GM12878 (cell line): Measurements from ENCODE around the gene ULBP1. TPM values are rescaled to one million over a fixed set of nuclear protein-coding genes. Genes with fewer than 3 reads are reported as not detected.

Experiments used
- ATF7 ChIP-seq: fragments of 450-650 bp; IDR thresholded peaks from 2 replicates; pipeline ENCODE4 v1.6.1; 2016; ENCODE audit warnings: low read depth, mild to moderate bottlenecking
- CTCF ChIP-seq, 3 experiments: IDR thresholded peaks in 2 of 3; conservative IDR thresholded peaks in 1 of 3; 2 replicates each; pipeline ENCODE4 v1.5.1; 2011; ENCODE audit warnings: low read depth in 3 of 3, low read length in 3 of 3, mild to moderate bottlenecking in 3 of 3, control low read depth in 2 of 3, moderate library complexity in 2 of 3, inconsistent platforms in 1 of 3, mixed read lengths in 1 of 3; ENCODE audit not compliant: control insufficient read depth in 2 of 3, insufficient read depth in 1 of 3; ENCODE audit errors: extremely low read depth in 1 of 3
- DPF2 ChIP-seq: fragments of 450-650 bp; IDR thresholded peaks from 2 replicates; pipeline ENCODE4 v1.6.1; 2017; ENCODE audit warnings: mild to moderate bottlenecking
- E4F1 ChIP-seq: fragments of 450-650 bp; IDR thresholded peaks from 2 replicates; pipeline ENCODE4 v1.6.1; 2018; ENCODE audit warnings: borderline replicate concordance, mild to moderate bottlenecking; ENCODE audit not compliant: partially characterized antibody
- FOS ChIP-seq: IDR thresholded peaks from 3 replicates; pipeline ENCODE4 v1.6.1; 2011; ENCODE audit warnings: borderline replicate concordance; ENCODE audit not compliant: insufficient read length; ENCODE audit errors: extremely low read depth
- GABPA ChIP-seq: IDR thresholded peaks from 2 replicates; pipeline ENCODE4 v1.6.1; 2014; ENCODE audit warnings: antibody characterized with exemption, low read depth, mild to moderate bottlenecking, inconsistent platforms
- MEF2B ChIP-seq: fragments of 450-650 bp; IDR thresholded peaks from 2 replicates; pipeline ENCODE4 v1.6.1; 2018; ENCODE audit warnings: mild to moderate bottlenecking, moderate library complexity; ENCODE audit not compliant: partially characterized antibody, poor library complexity, severe bottlenecking
- NFYA ChIP-seq: IDR thresholded peaks from 2 replicates; pipeline ENCODE4 v1.6.1; 2011; ENCODE audit warnings: low read depth, mild to moderate bottlenecking, low read length, improper control_type of control experiment, borderline replicate concordance
- RAD51 ChIP-seq: fragments of 450-650 bp; IDR thresholded peaks from 2 replicates; pipeline ENCODE4 v1.6.1; 2016; ENCODE audit warnings: moderate library complexity, mild to moderate bottlenecking, inconsistent platforms
- RBBP5 ChIP-seq: fragments of 200-600 bp; sonication (generic); conservative IDR thresholded peaks from 2 replicates; pipeline ENCODE4 v1.6.1; 2016
- RELA ChIP-seq: fragments of 450-650 bp; IDR thresholded peaks from 2 replicates; pipeline ENCODE4 v1.8.0; 2014; ENCODE audit warnings: borderline replicate concordance; ENCODE audit not compliant: partially characterized antibody
- SMARCA5 ChIP-seq: fragments of 450-650 bp; IDR thresholded peaks from 2 replicates; pipeline ENCODE4 v1.6.1; 2017; ENCODE audit warnings: mild to moderate bottlenecking
- SMC3 ChIP-seq: IDR thresholded peaks from 2 replicates; pipeline ENCODE4 v1.6.1; 2011; ENCODE audit warnings: low read length, improper control_type of control experiment, borderline replicate concordance
- STAT3 ChIP-seq: IDR thresholded peaks from 2 replicates; pipeline ENCODE4 v1.6.1; 2011; ENCODE audit warnings: low read depth, low read length, improper control_type of control experiment
- SUPT20H ChIP-seq: IDR thresholded peaks from 2 replicates; pipeline ENCODE4 v1.6.1; 2011; ENCODE audit warnings: low read depth, mild to moderate bottlenecking, low read length, moderate library complexity, borderline replicate concordance; ENCODE audit not compliant: control insufficient read depth
- TCF7 ChIP-seq: IDR thresholded peaks from 2 replicates; pipeline ENCODE4 v1.6.1; 2014; ENCODE audit warnings: antibody characterized with exemption, borderline replicate concordance
- ZBTB11 ChIP-seq: fragments of 450-650 bp; formaldehyde crosslinking; IDR thresholded peaks from 2 replicates; pipeline ENCODE4 v1.5.0; 2022; ENCODE audit warnings: mild to moderate bottlenecking, missing genetic modification characterization
- ZNF207 ChIP-seq: fragments of 450-650 bp; IDR thresholded peaks from 2 replicates; pipeline ENCODE4 v1.6.1; 2014; ENCODE audit warnings: antibody characterized with exemption, mild to moderate bottlenecking, borderline replicate concordance
- ZSCAN29 ChIP-seq: fragments of 450-650 bp; IDR thresholded peaks from 2 replicates; pipeline ENCODE4 v1.6.1; 2017; ENCODE audit warnings: mild to moderate bottlenecking, moderate library complexity
- polyA plus RNA-seq, 11 experiments: library from polyadenylated mRNA; depleted of rRNA in 4 of 11; unstranded in 6 of 11; stranded (reverse) in 5 of 11; fragments of >200 nt; fragmentation: Nextera tagmentation in 4 of 11; fragmentation: Illumina TruSeq in 1 of 11; extraction: Ambion mirVana in 4 of 11; extraction: Trizol in 1 of 11; gene quantifications; 1 replicate in 1 of 11; 2 replicates in 10 of 11; pipeline versions ENCODE4 v1.2.1 to v1.2.3, GENCODE V29; 2011 to 2016; ENCODE audit warnings: inconsistent platforms in 2 of 11, missing spikeins in 2 of 11, low read depth in 1 of 11
- total RNA-seq, 4 experiments: library from RNA; depleted of rRNA in 3 of 4; stranded (reverse); fragments of >200 nt in 3 of 4; fragmentation: Illumina TruSeq in 1 of 4; extraction: Trizol in 1 of 4; gene quantifications; 2 replicates each; pipeline versions ENCODE4 v1.2.1 to v1.2.3, GENCODE V29; 2013 to 2021
- TF ChIP-seq, protein P1 (sequence below): fragments of 450-650 bp; IDR thresholded peaks from 2 replicates; pipeline ENCODE4 v1.6.1; 2017; ENCODE audit warnings: mild to moderate bottlenecking, low read depth, inconsistent platforms; ENCODE audit not compliant: poor library complexity, severe bottlenecking

Gene ULBP1
- total and polyA plus RNA-seq, 10 of the 15 experiments (the other 5 are each of a cell fraction or from before 2014, with no cell fraction given) = 0.02 to 0.12 (median 0.04) TPM; not detected in 7

DNA sequence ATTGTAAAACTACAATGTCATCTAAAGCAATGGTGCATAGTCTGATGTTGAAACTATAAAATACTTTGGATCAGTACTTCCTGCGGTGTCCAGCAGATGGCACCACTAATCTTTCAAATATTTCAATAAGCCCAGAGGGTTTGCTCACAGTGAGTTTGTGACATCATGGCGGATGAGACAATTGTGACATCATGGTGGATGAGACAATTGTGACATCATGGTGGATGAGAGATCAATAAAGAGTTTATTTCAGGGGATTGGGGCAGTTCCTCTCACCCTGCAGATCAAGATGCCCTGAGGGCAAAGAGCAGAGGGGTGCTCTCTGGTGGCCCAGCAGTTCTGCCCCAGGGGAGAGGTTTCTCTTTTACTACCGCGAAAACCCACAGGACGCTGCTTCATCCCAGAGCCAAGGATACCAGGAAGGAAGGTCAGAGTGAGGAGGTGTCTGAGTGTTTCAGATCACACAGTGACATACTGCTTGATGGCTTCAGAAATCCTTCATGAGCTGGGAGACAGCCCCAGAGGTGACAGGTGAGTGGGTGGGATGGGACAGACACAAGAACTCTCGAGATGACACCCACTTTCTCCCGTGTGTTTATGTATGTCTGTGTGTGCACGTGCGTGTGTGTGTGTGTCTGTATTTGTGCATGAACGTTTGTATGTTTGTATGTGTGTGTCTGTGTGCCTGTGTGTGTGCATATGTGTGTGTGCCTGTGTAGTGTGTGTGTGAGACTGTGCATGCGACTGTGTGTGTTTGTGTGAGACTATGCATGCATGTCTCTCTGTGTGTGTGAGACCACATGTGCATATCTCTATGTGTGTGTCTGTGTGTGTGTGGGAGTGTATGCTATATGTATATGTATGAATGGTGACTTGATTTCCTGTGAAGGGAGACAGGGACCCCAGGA lies 29.2 kb upstream of the ULBP1 start (continued):
- TF ChIP-seq ZBTB11 (CRISPR knock-in tag) (no peak), ATF7 (peak; percentile 96), TCF7 (no peak), ZSCAN29 (no peak), ZNF207 (no peak), CTCF (IDR thresholded peaks at IDR 0.05 in 2 of 3, conservative IDR thresholded peaks at IDR 0.05 in 1 of 3; ENCODE audit: control insufficient read depth in 2 of 3, extremely low read depth in 1 of 3, insufficient read depth in 1 of 3, low read depth in 3 of 3, low read length in 3 of 3) (peak; percentile 61 to 78 (median 77)), SMC3 (peak; percentile 93), FOS (no peak), DPF2 (no peak), MEF2B (peak; percentile 21), RELA (no peak), NFYA (no peak), GABPA (no peak), RBBP5 (no peak), SUPT20H (no peak), STAT3 (no peak), SMARCA5 (no peak), RAD51 (no peak), E4F1 (no peak)
- TF ChIP-seq, protein P1, sequence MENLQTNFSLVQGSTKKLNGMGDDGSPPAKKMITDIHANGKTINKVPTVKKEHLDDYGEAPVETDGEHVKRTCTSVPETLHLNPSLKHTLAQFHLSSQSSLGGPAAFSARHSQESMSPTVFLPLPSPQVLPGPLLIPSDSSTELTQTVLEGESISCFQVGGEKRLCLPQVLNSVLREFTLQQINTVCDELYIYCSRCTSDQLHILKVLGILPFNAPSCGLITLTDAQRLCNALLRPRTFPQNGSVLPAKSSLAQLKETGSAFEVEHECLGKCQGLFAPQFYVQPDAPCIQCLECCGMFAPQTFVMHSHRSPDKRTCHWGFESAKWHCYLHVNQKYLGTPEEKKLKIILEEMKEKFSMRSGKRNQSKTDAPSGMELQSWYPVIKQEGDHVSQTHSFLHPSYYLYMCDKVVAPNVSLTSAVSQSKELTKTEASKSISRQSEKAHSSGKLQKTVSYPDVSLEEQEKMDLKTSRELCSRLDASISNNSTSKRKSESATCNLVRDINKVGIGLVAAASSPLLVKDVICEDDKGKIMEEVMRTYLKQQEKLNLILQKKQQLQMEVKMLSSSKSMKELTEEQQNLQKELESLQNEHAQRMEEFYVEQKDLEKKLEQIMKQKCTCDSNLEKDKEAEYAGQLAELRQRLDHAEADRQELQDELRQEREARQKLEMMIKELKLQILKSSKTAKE = no peak
